H1 (cell line): ENCODE results near the gene XYLB. TPM values are rescaled to one million over a fixed set of nuclear protein-coding genes. Genes with fewer than 3 reads are reported as not detected.

Experiments used
- RFX5 ChIP-seq: IDR thresholded peaks from 2 replicates; pipeline ENCODE4 v1.6.1; 2011; ENCODE audit warnings: low read depth, low read length, improper control_type of control experiment, borderline replicate concordance
- polyA plus RNA-seq, 7 experiments: library from polyadenylated mRNA; depleted of rRNA in 3 of 7; stranded (reverse) in 5 of 7; unstranded in 2 of 7; fragments of >200 nt in 5 of 7; fragments of 200-250 nt in 2 of 7; gene quantifications; 1 replicate in 5 of 7; 2 replicates in 1 of 7; 4 replicates in 1 of 7; pipeline versions ENCODE4 v1.2.1 to v1.2.3, GENCODE V29; 2011 to 2013; ENCODE audit warnings: missing spikeins in 2 of 7, mixed read lengths in 2 of 7
- total RNA-seq: library from RNA; stranded (reverse); fragmentation: NEBNext Ultra II Directional; extraction: Animal tissue kit (Norgen Biotek cat#: 25700); gene quantifications from 2 replicates; pipeline ENCODE4 v1.2.1, GENCODE V29; 2021
- TF ChIP-seq, protein P1 (sequence below), 3 experiments: IDR thresholded peaks; 1 replicate in 2 of 3; 2 replicates in 1 of 3; pipeline versions ENCODE4 v1.5.1 to v1.6.1; 2011; ENCODE audit warnings: low read length in 3 of 3, mild to moderate bottlenecking in 3 of 3, inconsistent platforms in 2 of 3, low read depth in 1 of 3, moderate library complexity in 1 of 3; ENCODE audit not compliant: insufficient read depth in 1 of 3; ENCODE audit errors: control extremely low read depth in 1 of 3

XYLB gene
- total and polyA plus RNA-seq, 2 of the 8 experiments (the other 6 are each of a cell fraction or from before 2014, with no cell fraction given) = 1.7 to 5.5 TPM

DNA sequence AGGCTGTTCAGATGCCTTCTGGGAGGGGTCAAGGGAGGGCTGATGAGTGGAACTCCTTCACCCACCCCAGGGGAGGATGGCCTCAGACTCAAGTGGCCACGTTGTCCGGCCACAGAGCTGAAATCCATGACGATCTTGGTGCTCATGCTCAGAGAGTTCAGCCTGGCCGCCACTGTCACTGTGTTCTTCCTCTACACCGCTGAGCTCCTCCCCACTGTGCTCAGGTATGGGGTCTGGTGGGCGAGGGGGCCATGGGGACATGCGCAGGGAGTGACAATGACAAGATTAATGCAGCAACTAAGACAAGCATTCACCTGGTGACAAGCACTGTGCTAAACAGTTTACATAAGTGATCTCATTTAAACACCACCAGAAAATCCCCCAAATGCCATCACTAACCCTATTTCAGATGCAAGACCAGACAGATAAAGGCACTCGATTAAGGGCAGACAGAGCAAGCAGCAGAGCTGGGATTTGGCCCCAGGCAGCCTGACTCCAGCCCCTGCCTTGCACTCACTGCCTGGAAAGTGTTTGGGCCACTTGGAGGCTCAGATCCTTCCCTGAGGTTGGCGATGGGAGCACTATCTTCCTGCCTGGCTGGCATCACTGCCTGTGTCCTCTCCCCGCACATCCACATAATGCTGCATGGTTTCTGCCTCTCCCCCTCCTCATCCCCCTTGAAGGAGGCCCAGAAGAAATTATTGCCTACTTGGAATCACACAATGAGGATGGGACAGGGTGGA, 30.9 kb upstream of the XYLB start (continued):
- no peak for TF ChIP-seq RFX5
- TF ChIP-seq, protein P1, sequence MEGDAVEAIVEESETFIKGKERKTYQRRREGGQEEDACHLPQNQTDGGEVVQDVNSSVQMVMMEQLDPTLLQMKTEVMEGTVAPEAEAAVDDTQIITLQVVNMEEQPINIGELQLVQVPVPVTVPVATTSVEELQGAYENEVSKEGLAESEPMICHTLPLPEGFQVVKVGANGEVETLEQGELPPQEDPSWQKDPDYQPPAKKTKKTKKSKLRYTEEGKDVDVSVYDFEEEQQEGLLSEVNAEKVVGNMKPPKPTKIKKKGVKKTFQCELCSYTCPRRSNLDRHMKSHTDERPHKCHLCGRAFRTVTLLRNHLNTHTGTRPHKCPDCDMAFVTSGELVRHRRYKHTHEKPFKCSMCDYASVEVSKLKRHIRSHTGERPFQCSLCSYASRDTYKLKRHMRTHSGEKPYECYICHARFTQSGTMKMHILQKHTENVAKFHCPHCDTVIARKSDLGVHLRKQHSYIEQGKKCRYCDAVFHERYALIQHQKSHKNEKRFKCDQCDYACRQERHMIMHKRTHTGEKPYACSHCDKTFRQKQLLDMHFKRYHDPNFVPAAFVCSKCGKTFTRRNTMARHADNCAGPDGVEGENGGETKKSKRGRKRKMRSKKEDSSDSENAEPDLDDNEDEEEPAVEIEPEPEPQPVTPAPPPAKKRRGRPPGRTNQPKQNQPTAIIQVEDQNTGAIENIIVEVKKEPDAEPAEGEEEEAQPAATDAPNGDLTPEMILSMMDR (IDR thresholded peaks at IDR 0.05; ENCODE audit: control extremely low read depth in 1 of 3, insufficient read depth in 1 of 3, low read depth in 1 of 3, low read length in 3 of 3) = no peak
- TF ChIP-seq, all 59 proteins: peak for 0
